NCI-H526 (cell line): Measurements from ENCODE around the gene PTGIR.
A peak's percentile ranks its signal among the peaks of the same experiment; 100 is the strongest.

Experiments used
- DNase-seq, 2 experiments: peaks; one replicate each; lab custom pipeline; 2025; lab: John Stamatoyannopoulos, UW

The PTGIR gene

GRCh38 chr19:46624958-46625661 lies at the start of gene PTGIR:
Gene PTGIR (minus strand): TSS chr19:46625089. CDS start chr19:46624225, 864 bp downstream.
- DNase-seq, result no peak

GRCh38 chr19:46670813-46671212 lies 45.9 kb upstream of the PTGIR start:
- DNase-seq, result no peak

- no peak for DNase-seq
Measured at GRCh38 chr19:46668662-46669061, 43.8 kb upstream of the PTGIR start.

- no peak for DNase-seq
Measured at GRCh38 chr19:46665072-46665471, 40.2 kb upstream of the PTGIR start.

GRCh38 chr19:46661735-46662592 lies 37.1 kb upstream of the PTGIR start:
- peak; percentile 69 to 91 for DNase-seq

- peak; percentile 99 to 100 for DNase-seq
Measured at GRCh38 chr19:46661020-46661731, 36.3 kb upstream of the PTGIR start, which contains the start of gene DACT3. Gene DACT3 (minus strand): TSS chr19:46661182. CDS start chr19:46661064, 118 bp downstream.

- peak in 1 of 2 experiments; percentile 67 for DNase-seq
Measured at GRCh38 chr19:46660551-46661019, 35.7 kb upstream of the PTGIR start.

GRCh38 chr19:46660008-46660517 lies 35.2 kb upstream of the PTGIR start:
- peak in 1 of 2 experiments; percentile 40 for DNase-seq

GRCh38 chr19:46659151-46660007 lies 34.5 kb upstream of the PTGIR start:
- peak in 1 of 2 experiments; percentile 60 for DNase-seq

- DNase-seq, result no peak
Measured at GRCh38 chr19:46656541-46656940, 31.7 kb upstream of the PTGIR start.

GRCh38 chr19:46654621-46655152 lies 29.8 kb upstream of the PTGIR start:
- peak in 1 of 2 experiments; percentile 25 for DNase-seq

- no peak for DNase-seq
Measured at GRCh38 chr19:46650445-46650844, 25.6 kb upstream of the PTGIR start.

- no peak for DNase-seq
Measured at GRCh38 chr19:46648961-46649960, 24.4 kb upstream of the PTGIR start.

- DNase-seq, result no peak
Measured at GRCh38 chr19:46648060-46648960, 23.4 kb upstream of the PTGIR start.

- no peak for DNase-seq
Measured at GRCh38 chr19:46646402-46646801, 21.5 kb upstream of the PTGIR start.

GRCh38 chr19:46644720-46645119 lies 19.8 kb upstream of the PTGIR start:
- no peak for DNase-seq

GRCh38 chr19:46640656-46641055 lies 15.8 kb upstream of the PTGIR start:
- DNase-seq, result no peak
